Keratinocyte (primary cell): Measurements from ENCODE around the gene GH2. TPM values are rescaled to one million over a fixed set of nuclear protein-coding genes. Genes with fewer than 3 reads are reported as not detected.
"Not testable (repeated sequence)": the region's sequence is repeated elsewhere in the genome, so short reads cannot be mapped to it uniquely, and the experiment has no call there.

Experiments
- DNase-seq: peaks from one replicate; pipeline ENCODE4 v3.0.0-alpha.2; 2011; ENCODE audit warnings: low read depth, missing footprints, low spot score
- FAIRE-seq: peaks from 2 replicates; lab custom pipeline; 2011; peaks lifted over from hg19 to GRCh38; lab: Jason Lieb, UNC
- H2AFZ ChIP-seq: 2 replicates; pipeline ENCODE4 v1.6.0; 2012; ENCODE audit warnings: low read length, control low read depth, inconsistent platforms; ENCODE audit not compliant: control insufficient read depth
- H3K27ac ChIP-seq: 2 replicates; pipeline ENCODE4 v1.5.1; 2011; ENCODE audit warnings: low read length; ENCODE audit not compliant: control insufficient read depth, insufficient read depth
- H3K27me3 ChIP-seq: 3 replicates; pipeline ENCODE4 v1.6.0; 2011; ENCODE audit warnings: low read length; ENCODE audit not compliant: control insufficient read depth, insufficient read depth; ENCODE audit errors: extremely low read depth
- H3K36me3 ChIP-seq, 2 experiments: 2 replicates in 1 of 2; 3 replicates in 1 of 2; pipeline ENCODE4 v1.5.1; 2011; ENCODE audit warnings: low read length in 2 of 2, mild to moderate bottlenecking in 1 of 2; ENCODE audit not compliant: control insufficient read depth in 2 of 2, insufficient read depth in 2 of 2; ENCODE audit errors: extremely low read depth in 1 of 2
- H3K4me1 ChIP-seq: 3 replicates; pipeline ENCODE4 v1.5.1; 2011; ENCODE audit warnings: low read length; ENCODE audit not compliant: control insufficient read depth, insufficient read depth; ENCODE audit errors: extremely low read depth
- H3K4me2 ChIP-seq: 3 replicates; pipeline ENCODE4 v1.6.0; 2011; ENCODE audit warnings: low read depth, low read length; ENCODE audit not compliant: control insufficient read depth, insufficient read depth; ENCODE audit errors: extremely low read depth
- H3K4me3 ChIP-seq, 3 experiments: fragments of 200-600 bp in 1 of 3; sonication (generic) in 1 of 3; 2 replicates in 2 of 3; 3 replicates in 1 of 3; pipeline ENCODE4 v1.5.1; 2011 to 2016; ENCODE audit warnings: low read length in 3 of 3, mild to moderate bottlenecking in 3 of 3, control low read depth in 2 of 3, inconsistent platforms in 1 of 3, low read depth in 1 of 3, mixed read lengths in 1 of 3, mixed run types in 1 of 3, moderate library complexity in 1 of 3; ENCODE audit not compliant: control insufficient read depth in 2 of 3, insufficient read depth in 2 of 3; ENCODE audit errors: extremely low read depth in 1 of 3
- H3K79me2 ChIP-seq: 2 replicates; pipeline ENCODE4 v1.6.0; 2012; ENCODE audit warnings: low read length; ENCODE audit not compliant: control insufficient read depth, insufficient read depth
- H3K9ac ChIP-seq: 3 replicates; pipeline ENCODE4 v1.6.0; 2011; ENCODE audit warnings: low read length; ENCODE audit not compliant: control insufficient read depth, insufficient read depth; ENCODE audit errors: extremely low read depth
- H3K9me1 ChIP-seq: 3 replicates; pipeline ENCODE4 v1.6.0; 2011; ENCODE audit warnings: low read length; ENCODE audit not compliant: control insufficient read depth, insufficient read depth; ENCODE audit errors: extremely low read depth
- H3K9me3 ChIP-seq: 2 replicates; pipeline ENCODE4 v1.5.1; 2012; ENCODE audit warnings: low read depth, low read length; ENCODE audit not compliant: control insufficient read depth
- H4K20me1 ChIP-seq: 3 replicates; pipeline ENCODE4 v1.6.0; 2011; ENCODE audit warnings: low read length; ENCODE audit not compliant: control insufficient read depth, insufficient read depth; ENCODE audit errors: extremely low read depth
- EZH2 ChIP-seq: IDR thresholded peaks from one replicate; pipeline ENCODE4 v1.6.1; 2012; ENCODE audit warnings: inconsistent platforms, mild to moderate bottlenecking, low read length, moderate library complexity
- dilution Hi-C: fragments of 300-500 bp; cut with MboI; formaldehyde crosslinking; loops from one replicate; pipeline ENCODE4 v1.7.0; 2020; ENCODE audit warnings: low sequenced_read_pairs; ENCODE audit not compliant: extremely low pct_ligation_motif_present
- polyA plus RNA-seq, 5 experiments: library from polyadenylated mRNA; depleted of rRNA in 3 of 5; stranded (reverse) in 3 of 5; stranded (forward) in 1 of 5; unstranded in 1 of 5; fragments of >200 nt; gene quantifications; 1 replicate in 1 of 5; 2 replicates in 3 of 5; 3 replicates in 1 of 5; pipeline versions ENCODE4 v1.2.1 to v1.2.3, GENCODE V29; 2011 to 2012; ENCODE audit warnings: missing spikeins in 2 of 5, low read depth in 1 of 5, low replicate concordance in 1 of 5
- TF ChIP-seq, protein P1 (sequence below), 3 experiments: IDR thresholded peaks in 1 of 3; conservative IDR thresholded peaks in 1 of 3; optimal IDR thresholded peaks in 1 of 3; 2 replicates in 2 of 3; 3 replicates in 1 of 3; pipeline versions ENCODE3 to v1.5.1; 2011; ENCODE audit warnings: low read length in 3 of 3, mild to moderate bottlenecking in 3 of 3, moderate library complexity in 2 of 3, control low read depth in 1 of 3, inconsistent platforms in 1 of 3; ENCODE audit not compliant: insufficient read depth in 2 of 3; ENCODE audit errors: extremely low read depth in 1 of 3

GH2 gene
- polyA plus RNA-seq, 1 donor (not counting 4 experiments of a cell fraction or from before 2014, with no cell fraction given) = not detected

DNA sequence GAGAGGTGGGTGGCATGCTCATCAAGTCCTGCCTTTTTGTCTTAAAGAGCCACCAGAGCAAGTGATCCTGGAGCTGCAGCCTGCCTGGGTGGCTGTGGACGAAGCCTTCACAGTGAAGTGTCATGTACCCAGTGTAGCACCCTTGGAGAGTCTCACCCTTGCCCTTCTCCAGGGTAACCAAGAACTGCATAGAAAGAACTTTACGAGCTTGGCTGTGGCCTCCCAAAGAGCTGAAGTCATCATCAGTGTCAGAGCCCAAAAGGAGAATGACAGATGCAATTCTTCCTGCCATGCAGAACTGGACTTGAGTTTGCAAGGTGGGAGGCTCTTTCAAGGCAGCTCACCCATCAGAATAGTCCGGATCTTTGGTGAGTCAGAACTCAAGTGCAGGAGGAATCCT is 22.5 kb downstream of the GH2 start:
- no peak overlapping the region for H3K4me3 ChIP-seq
- H3K4me2 ChIP-seq = no peak overlapping the region
- dilution Hi-C loops = no loop called here
- TF ChIP-seq EZH2 = no peak
- TF ChIP-seq, protein P1, sequence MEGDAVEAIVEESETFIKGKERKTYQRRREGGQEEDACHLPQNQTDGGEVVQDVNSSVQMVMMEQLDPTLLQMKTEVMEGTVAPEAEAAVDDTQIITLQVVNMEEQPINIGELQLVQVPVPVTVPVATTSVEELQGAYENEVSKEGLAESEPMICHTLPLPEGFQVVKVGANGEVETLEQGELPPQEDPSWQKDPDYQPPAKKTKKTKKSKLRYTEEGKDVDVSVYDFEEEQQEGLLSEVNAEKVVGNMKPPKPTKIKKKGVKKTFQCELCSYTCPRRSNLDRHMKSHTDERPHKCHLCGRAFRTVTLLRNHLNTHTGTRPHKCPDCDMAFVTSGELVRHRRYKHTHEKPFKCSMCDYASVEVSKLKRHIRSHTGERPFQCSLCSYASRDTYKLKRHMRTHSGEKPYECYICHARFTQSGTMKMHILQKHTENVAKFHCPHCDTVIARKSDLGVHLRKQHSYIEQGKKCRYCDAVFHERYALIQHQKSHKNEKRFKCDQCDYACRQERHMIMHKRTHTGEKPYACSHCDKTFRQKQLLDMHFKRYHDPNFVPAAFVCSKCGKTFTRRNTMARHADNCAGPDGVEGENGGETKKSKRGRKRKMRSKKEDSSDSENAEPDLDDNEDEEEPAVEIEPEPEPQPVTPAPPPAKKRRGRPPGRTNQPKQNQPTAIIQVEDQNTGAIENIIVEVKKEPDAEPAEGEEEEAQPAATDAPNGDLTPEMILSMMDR (optimal IDR thresholded peaks at IDR 0.05 in 1 of 3, IDR thresholded peaks at IDR 0.05 in 1 of 3, conservative IDR thresholded peaks at IDR 0.05 in 1 of 3; ENCODE audit: extremely low read depth in 1 of 3, insufficient read depth in 2 of 3, low read length in 3 of 3) = no peak
- no peaks in the 10 kb centered on the region for H3K79me2 ChIP-seq
- no peaks in the 10 kb centered on the region for H3K9me1 ChIP-seq
- H3K9me3 ChIP-seq = no peaks in the 10 kb centered on the region
- DNase-seq = no peak
- FAIRE-seq = no peak
- H3K27me3 ChIP-seq = no peaks in the 10 kb centered on the region
- H3K9ac ChIP-seq = no peak overlapping the region
- H3K4me1 ChIP-seq = no peaks in the 10 kb centered on the region
- H3K36me3 ChIP-seq = no peaks in the 10 kb centered on the region
- no peak overlapping the region for H3K27ac ChIP-seq
- H2AFZ ChIP-seq = no peak overlapping the region
- no peaks in the 10 kb centered on the region for H4K20me1 ChIP-seq

DNA sequence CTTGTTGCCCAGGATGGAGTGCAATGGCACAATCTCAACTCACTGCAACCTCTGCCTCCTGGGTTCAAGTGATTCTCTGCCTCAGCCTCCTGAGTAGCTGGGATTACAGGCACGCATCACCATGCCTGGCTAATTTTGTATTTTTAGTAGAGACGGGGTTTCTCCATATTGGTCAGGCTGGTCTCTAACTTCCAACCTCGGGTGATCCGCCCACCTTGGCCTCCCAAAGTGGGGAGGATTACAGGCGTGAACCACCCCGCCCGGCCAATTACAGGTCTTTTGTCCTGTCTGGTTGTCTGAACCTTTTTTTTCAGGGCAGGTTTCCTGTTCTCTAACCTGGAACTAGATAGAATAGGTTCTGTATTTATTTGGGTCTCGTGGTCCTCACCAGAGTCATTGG is 25.3 kb downstream of the GH2 start:
- H3K9ac ChIP-seq, FAIRE-seq, H3K4me1 ChIP-seq, H3K9me1 ChIP-seq, H3K79me2 ChIP-seq, H2AFZ ChIP-seq, H3K4me2 ChIP-seq, H4K20me1 ChIP-seq, H3K27me3 ChIP-seq, H3K9me3 ChIP-seq, H3K4me3 ChIP-seq, dilution Hi-C loops, H3K36me3 ChIP-seq, H3K27ac ChIP-seq, DNase-seq: not testable (repeated sequence)

DNA sequence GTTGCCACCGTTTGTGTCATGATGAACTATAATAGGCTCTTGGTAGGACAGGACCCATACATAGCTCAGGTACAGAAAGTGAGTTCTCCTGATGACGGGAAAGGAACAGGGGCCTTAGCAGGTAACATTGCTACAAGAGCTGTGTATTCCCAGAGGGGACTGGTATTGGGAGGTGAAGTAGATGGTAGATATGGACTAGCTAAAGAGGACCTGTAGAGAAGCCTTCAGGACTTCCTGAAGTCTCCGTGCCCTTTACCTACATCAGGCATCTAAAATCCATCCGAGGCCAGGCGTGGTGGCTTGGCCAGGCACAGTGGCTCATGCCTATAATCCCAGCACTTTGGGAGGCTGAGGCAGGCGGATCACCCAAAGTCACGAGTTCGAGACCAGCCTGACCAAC is 26.6 kb downstream of the GH2 start:
- no peaks in the 10 kb centered on the region for H3K79me2 ChIP-seq
- peaks cover 4% of the 10 kb centered on the region for H3K27me3 ChIP-seq
- no peak overlapping the region for H3K9ac ChIP-seq
- no peak overlapping the region for H3K4me3 ChIP-seq
- TF ChIP-seq, protein P1 (optimal IDR thresholded peaks at IDR 0.05 in 1 of 3, IDR thresholded peaks at IDR 0.05 in 1 of 3, conservative IDR thresholded peaks at IDR 0.05 in 1 of 3; ENCODE audit: extremely low read depth in 1 of 3, insufficient read depth in 2 of 3, low read length in 3 of 3) = no peak
- no peak for TF ChIP-seq EZH2
- dilution Hi-C loops = no loop called here
- DNase-seq (no peak), FAIRE-seq (no peak)
- H3K4me1 ChIP-seq = no peaks in the 10 kb centered on the region
- no peaks in the 10 kb centered on the region for H3K9me1 ChIP-seq
- H3K4me2 ChIP-seq = no peak overlapping the region
- H3K27ac ChIP-seq = no peak overlapping the region
- H3K9me3 ChIP-seq = no peaks in the 10 kb centered on the region
- no peaks in the 10 kb centered on the region for H4K20me1 ChIP-seq
- no peaks in the 10 kb centered on the region for H3K36me3 ChIP-seq
- H2AFZ ChIP-seq = no peak overlapping the region
